Right lobe of liver (tissue), 4 donors: ENCODE data around the gene PCBP4.
"Not testable (repeated sequence)": the region's sequence is repeated elsewhere in the genome, so short reads cannot be mapped to it uniquely, and the experiment has no call there.

ENCODE experiments used
- CTCF ChIP-seq, 4 donors: fragments of 200-600 bp in 3 of 4; fragments of 450-650 bp in 1 of 4; IDR thresholded peaks; one replicate each; pipeline versions ENCODE4 v1.5.1 to v1.8.0; 2016 to 2022; ENCODE audit warnings: antibody characterized with exemption in 4 of 4, mild to moderate bottlenecking in 2 of 4
- POLR2A ChIP-seq: fragments of 450-650 bp; IDR thresholded peaks from one replicate; pipeline ENCODE4 v1.6.1; 2017; ENCODE audit warnings: antibody characterized with exemption, mild to moderate bottlenecking
- donor health status: DM: no; HTN: no; CAD: no.
- donor health status: DM: no; HTN: no; CAD: no.
- donor health status: DM: no; HTN: yes; CAD: no.

GRCh38 chr3:51993657-51994056 is 26.4 kb upstream of the PCBP4 start:
- TF ChIP-seq CTCF (IDR thresholded peaks at IDR 0.05); POLR2A: not testable (repeated sequence)
